ENCODE data around the gene NISCH. TPM values are rescaled to one million over a fixed set of nuclear protein-coding genes. Genes with fewer than 3 reads are reported as not detected.

The NISCH gene
- total RNA-seq, 1 experiment from 2014 or later = 85.0 TPM

DNA sequence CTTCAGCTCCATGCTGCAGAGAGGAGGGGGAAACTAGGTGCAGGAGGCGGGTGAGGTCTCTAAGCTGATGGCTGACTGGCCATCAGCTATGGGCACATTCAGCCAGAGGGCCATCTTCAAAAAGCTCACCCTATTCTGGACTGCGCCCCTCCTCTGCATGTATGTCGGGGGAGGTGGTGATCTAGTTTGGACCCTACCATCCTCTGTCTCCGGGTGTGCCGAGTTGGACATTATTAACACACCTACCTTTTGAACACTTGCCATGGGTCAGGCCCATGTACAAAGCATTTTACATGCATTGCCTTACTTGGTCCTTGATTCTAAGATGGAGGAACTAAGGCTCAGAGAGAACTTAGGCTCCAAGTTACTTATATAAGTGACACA lies 1.4 kb downstream of the NISCH start:
- CTCF ChIA-PET = interaction anchor here (1.0 to 1.4 kb wide), 2 partner anchors 26 to 72 kb away, joined by 3 to 6 read pairs; no protein-coding TSS in a partner anchor
- DNase-seq (ENCODE audit: low spot score) = no peak
- peak; percentile 7; the same call in 1 of the 2 replicates for ATAC-seq
- no peaks in the 10 kb centered on the region; the same call in 1 of the 2 replicates for H3K27me3 Mint-ChIP-seq (ENCODE audit: low read depth)
- H3K4me1 Mint-ChIP-seq = peaks cover 28% of the 10 kb centered on the region
- H3K9me3 Mint-ChIP-seq = no peaks in the 10 kb centered on the region
- TF ChIP-seq, protein P1, sequence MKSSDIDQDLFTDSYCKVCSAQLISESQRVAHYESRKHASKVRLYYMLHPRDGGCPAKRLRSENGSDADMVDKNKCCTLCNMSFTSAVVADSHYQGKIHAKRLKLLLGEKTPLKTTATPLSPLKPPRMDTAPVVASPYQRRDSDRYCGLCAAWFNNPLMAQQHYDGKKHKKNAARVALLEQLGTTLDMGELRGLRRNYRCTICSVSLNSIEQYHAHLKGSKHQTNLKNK (CRISPR knock-in tag; IDR thresholded peaks at IDR 0.05) = no peak
- TF ChIP-seq ZNF232 (CRISPR knock-in tag; IDR thresholded peaks at IDR 0.05) = no peak
- POLR2A ChIA-PET = no interaction called here
- peak overlapping the region; percentile 98 for H3K4me3 Mint-ChIP-seq
- H3K36me3 Mint-ChIP-seq = peaks cover 35% of the 10 kb centered on the region
- no peak overlapping the region for H3K27ac Mint-ChIP-seq

DNA sequence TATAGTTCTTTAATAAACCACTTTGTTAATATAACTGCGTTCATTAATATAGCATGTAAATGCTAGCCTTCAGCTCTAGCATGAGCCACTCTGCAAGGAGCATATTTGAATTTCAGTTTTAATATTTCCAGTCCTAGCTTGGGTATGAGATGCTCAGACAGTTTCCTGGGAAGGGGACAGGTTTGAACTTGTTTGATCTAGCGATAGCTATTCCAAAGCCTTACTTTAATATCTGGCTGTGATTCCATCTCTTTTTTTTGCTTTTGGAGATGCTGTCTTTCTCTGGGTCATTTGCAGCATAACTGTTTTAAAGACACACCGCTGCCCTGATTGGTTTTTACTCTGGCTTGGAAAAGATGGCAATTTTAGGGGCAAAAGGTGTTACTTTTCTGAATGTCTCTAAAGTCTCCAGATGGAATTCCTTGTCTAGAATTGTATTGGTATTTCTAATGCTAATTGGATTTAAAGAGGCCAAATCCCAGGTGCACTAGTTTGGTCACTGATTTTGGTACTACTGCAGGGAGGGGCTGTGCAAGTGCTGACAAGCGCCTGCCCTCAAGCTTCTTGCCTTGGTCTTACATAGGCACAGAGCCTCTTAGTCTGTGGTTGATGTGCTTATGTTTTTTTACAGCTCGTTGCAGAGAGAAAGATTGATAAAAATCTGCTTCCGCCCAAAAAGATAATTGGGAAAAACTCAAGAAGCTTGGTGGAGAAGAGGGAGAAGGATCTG lies 2.8 kb downstream of the NISCH start:
- H3K36me3 Mint-ChIP-seq = peaks cover 43% of the 10 kb centered on the region
- H3K4me1 Mint-ChIP-seq = peaks cover 28% of the 10 kb centered on the region
- peak overlapping the region; percentile 33; the same call in 1 of the 2 replicates for H3K27ac Mint-ChIP-seq
- TF ChIP-seq, protein P2, sequence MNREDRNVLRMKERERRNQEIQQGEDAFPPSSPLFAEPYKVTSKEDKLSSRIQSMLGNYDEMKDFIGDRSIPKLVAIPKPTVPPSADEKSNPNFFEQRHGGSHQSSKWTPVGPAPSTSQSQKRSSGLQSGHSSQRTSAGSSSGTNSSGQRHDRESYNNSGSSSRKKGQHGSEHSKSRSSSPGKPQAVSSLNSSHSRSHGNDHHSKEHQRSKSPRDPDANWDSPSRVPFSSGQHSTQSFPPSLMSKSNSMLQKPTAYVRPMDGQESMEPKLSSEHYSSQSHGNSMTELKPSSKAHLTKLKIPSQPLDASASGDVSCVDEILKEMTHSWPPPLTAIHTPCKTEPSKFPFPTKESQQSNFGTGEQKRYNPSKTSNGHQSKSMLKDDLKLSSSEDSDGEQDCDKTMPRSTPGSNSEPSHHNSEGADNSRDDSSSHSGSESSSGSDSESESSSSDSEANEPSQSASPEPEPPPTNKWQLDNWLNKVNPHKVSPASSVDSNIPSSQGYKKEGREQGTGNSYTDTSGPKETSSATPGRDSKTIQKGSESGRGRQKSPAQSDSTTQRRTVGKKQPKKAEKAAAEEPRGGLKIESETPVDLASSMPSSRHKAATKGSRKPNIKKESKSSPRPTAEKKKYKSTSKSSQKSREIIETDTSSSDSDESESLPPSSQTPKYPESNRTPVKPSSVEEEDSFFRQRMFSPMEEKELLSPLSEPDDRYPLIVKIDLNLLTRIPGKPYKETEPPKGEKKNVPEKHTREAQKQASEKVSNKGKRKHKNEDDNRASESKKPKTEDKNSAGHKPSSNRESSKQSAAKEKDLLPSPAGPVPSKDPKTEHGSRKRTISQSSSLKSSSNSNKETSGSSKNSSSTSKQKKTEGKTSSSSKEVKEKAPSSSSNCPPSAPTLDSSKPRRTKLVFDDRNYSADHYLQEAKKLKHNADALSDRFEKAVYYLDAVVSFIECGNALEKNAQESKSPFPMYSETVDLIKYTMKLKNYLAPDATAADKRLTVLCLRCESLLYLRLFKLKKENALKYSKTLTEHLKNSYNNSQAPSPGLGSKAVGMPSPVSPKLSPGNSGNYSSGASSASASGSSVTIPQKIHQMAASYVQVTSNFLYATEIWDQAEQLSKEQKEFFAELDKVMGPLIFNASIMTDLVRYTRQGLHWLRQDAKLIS (CRISPR knock-in tag; IDR thresholded peaks at IDR 0.05; ENCODE audit: borderline replicate concordance) = no peak
- TF ChIP-seq TEAD4 (CRISPR knock-in tag; IDR thresholded peaks at IDR 0.05) = no peak
- POLR2A ChIA-PET = no interaction called here
- ATAC-seq = no peak
- H3K9me3 Mint-ChIP-seq = no peaks in the 10 kb centered on the region
- no peaks in the 10 kb centered on the region; the same call in 1 of the 2 replicates for H3K27me3 Mint-ChIP-seq (ENCODE audit: low read depth)
- no peak overlapping the region for H3K4me3 Mint-ChIP-seq
- CTCF ChIA-PET = interaction anchor here (0.7 to 2.4 kb wide), 3 partner anchors 11 to 46 kb away, joined by 3 to 12 read pairs (median 4); no protein-coding TSS in a partner anchor
- no peak for DNase-seq (ENCODE audit: low spot score)

- POLR2A ChIA-PET = no interaction called here
- CTCF ChIA-PET = interaction anchor here (0.7 to 2.4 kb wide), 3 partner anchors 12 to 47 kb away, joined by 3 to 12 read pairs (median 4); no protein-coding TSS in a partner anchor
- DNase-seq (ENCODE audit: low spot score) (no peak), ATAC-seq (no peak)
- Mint-ChIP-seq H3K4me3 (no peak overlapping the region), H3K27ac (no peak overlapping the region), H3K9me3 (no peaks in the 10 kb centered on the region), H3K36me3 (peaks cover 47% of the 10 kb centered on the region), H3K27me3 (ENCODE audit: low read depth) (no peaks in the 10 kb centered on the region; the same call in 1 of the 2 replicates), H3K4me1 (peaks cover 23% of the 10 kb centered on the region)
- TF ChIP-seq ZNF425 (CRISPR knock-in tag; conservative IDR thresholded peaks at IDR 0.05) (no peak), ESRRA (CRISPR knock-in tag; IDR thresholded peaks at IDR 0.05; ENCODE audit: borderline replicate concordance) (no peak)
Observed at GRCh38 chr3:52458770-52459545, 3.6 kb downstream of the NISCH start.

DNA sequence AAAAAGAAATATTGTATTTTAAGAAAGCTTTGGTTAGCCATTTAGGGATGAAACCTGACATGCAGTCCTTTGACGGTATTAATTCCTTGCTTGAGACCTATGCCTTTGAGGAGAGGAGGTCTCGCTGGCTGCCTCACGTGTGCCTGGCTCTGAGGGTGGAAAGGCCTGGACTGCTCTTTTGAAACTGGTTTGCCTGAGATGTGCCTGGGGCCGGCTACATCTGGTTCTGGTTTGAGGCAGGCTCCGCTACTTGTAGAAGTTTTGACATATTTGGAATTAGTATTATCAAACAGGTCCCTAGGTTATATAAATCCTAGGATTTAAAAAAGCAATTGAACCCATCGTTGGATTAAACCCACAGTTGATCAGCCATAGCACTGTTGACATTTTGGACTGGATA lies 6.5 kb downstream of the NISCH start:
- Mint-ChIP-seq H3K27ac (no peak overlapping the region), H3K27me3 (ENCODE audit: low read depth) (no peaks in the 10 kb centered on the region), H3K36me3 (peaks cover 54% of the 10 kb centered on the region), H3K9me3 (no peaks in the 10 kb centered on the region), H3K4me1 (peaks cover 8% of the 10 kb centered on the region), H3K4me3 (no peak overlapping the region)
- POLR2A ChIA-PET = no interaction called here
- DNase-seq (ENCODE audit: low spot score) (no peak), ATAC-seq (no peak)
- no peak for TF ChIP-seq ZNF425 (CRISPR knock-in tag; conservative IDR thresholded peaks at IDR 0.05)
- TF ChIP-seq MYBL2 (CRISPR knock-in tag; IDR thresholded peaks at IDR 0.05) = no peak
- CTCF ChIA-PET = interaction anchor here (0.6 to 1.5 kb wide), 3 partner anchors 9 to 20 kb away, joined by 3 to 4 read pairs (median 4); no protein-coding TSS in a partner anchor
